H54 (cell line): Measurements from ENCODE around the gene HMX2.
"Not testable (repeated sequence)": the region's sequence is repeated elsewhere in the genome, so short reads cannot be mapped to it uniquely, and the experiment has no call there.

Source experiments
- DNase-seq: peaks from one replicate; pipeline ENCODE4 v3.0.0; 2011; ENCODE audit warnings: low spot score, mixed read lengths; ENCODE audit not compliant: insufficient read length
- FAIRE-seq: peaks from 3 replicates; lab custom pipeline; 2011; peaks lifted over from hg19 to GRCh38; lab: Jason Lieb, UNC
- POLR2A ChIP-seq: IDR thresholded peaks from 2 replicates; pipeline ENCODE4 v1.6.1; 2011; ENCODE audit warnings: low read depth, mild to moderate bottlenecking, low read length

The HMX2 gene

DNA sequence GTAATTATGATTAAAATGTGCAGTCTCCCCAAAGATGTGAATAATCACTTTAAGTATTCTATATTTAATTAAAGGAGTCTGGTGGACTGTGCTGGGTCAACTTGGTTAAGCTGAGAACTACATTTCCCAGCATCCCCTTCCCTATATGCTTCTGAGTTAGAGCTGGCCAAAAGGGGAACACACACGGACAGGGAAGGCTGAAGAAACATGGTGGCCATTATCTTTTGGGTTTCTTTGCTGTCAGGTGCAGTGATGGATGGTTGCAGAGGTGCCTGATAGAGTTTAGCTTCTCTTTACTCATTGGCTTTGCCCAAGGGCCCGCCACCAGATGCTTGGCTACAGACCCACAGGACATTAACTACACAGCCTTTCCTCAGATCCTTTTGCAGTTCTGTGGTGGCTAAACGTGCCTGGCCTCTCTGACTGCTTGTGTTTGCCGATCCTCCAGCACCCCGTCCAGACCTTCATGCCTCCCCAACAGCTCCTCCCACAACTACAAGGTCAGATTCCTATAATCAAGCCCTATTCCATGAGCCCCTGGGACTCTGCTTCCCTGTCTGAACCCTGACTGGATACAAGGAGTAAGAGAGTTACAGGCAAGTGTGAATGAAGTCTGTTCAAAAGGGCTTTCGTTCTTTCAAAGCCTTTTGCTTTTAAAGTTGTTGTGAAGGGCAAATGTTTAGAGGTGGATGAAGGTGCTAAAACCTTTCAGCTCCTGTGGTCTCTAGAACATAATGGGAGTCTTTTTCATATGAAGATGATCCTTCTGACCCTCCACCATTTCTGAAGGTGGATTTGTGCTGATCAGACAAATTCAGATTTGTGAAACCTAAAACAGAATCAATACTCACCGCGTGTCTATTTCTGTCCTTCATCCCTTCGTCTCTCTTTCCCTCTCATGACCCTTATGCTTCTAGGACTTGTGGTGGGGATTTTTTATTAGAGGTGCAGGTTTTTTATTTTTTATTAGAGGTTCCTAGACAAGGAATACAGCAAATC, 27.8 kb downstream of the HMX2 start:
- DNase-seq (no peak), FAIRE-seq (no peak)
- TF ChIP-seq POLR2A = no peak

GRCh38 chr10:123178390-123178789, 30.5 kb downstream of the HMX2 start:
- not testable (repeated sequence) for FAIRE-seq, DNase-seq

DNA sequence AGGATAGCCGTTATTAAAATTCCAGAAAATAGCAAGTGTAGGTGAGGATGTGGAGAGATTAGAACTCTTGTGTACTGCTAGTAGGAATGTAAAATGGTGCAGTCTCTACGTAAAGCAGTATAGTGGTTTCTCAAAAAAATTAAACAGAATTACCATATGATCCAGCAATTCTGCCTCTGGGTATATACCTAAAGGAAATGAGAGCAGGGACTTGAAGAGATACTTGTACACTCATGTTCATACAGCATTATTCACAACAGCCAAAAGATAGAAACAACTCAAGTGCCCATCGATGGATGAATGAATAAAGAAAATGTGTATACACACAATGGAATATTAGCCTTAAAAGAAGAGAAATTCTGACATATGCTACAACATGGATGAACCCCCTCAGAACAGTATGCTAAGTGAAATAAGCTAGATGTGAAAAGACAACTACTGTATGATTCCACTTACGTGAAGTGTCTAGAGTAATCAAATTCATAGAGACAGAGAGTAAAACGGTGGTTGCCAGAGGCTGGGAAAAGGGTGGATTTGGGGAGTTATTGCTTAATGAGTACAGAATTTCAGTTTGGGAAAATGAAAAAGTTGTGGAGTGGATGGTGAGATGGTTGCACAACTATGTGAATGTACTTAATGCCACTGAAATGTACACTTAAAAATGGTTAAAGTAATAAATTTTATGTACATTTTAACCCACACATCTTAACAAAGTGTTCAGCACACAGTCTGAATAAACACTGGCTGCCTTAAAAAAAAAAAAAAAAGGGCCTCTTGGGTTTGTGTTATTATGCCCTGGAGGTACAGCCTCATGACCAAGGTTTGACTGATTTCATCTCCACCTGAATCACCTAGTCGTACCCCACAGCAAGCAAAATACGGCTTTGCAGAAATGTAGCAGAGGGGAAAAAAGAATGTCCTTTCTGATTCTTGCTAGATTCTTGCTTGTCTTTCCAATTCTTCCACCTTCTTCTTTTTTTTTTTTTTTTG, 32.5 kb downstream of the HMX2 start:
- TF ChIP-seq POLR2A = no peak
- DNase-seq (no peak), FAIRE-seq (no peak)

- DNase-seq (no peak), FAIRE-seq (no peak)
- TF ChIP-seq POLR2A = no peak
These were observed 35.8 kb downstream of the HMX2 start for GRCh38 chr10:123183724-123184123.

DNA sequence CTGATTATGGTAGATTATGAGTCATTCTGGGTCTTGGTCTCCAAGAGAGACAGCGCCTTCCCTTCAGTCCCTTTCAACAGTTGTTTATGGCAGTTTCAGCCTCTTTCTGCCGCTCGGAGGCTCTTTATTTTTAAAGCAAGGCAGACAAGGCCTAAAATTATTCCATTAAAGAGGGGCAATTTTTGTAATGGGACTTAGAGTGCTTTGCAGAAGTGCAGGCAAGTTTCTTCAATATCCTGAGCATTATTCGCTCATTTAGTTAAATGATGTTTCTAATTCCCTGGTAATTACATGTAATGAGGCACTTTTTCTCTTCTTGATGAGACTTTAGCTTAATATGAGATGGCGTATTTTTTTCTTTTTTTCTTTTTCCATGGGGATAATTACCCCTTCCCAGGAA, 39.8 kb downstream of the HMX2 start:
- DNase-seq (no peak), FAIRE-seq (no peak)
- no peak for TF ChIP-seq POLR2A

- TF ChIP-seq POLR2A = no peak
- no peak for DNase-seq
- FAIRE-seq = no peak
These were observed 44.0 kb downstream of the HMX2 start for GRCh38 chr10:123191886-123192285.

DNA sequence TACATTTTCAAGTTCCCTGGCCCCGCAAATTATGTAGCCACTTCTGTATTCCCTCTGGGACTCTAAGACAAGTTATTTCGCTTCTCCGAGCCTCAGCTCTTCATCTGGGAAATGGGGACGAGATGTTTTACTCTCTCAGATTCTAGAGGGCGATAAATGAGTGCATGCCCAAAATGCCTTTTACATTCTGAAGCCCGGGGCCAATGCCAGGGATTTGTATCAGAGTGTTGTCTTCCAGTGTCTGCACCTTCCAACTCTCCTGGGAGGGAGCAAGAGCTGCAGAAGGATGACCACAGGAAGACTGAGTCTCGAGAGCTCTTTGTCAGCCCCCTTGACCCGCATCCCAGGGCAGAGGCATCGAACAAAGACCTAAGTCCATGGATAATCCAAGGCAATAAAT, 46.1 kb downstream of the HMX2 start:
- TF ChIP-seq POLR2A = no peak
- DNase-seq = no peak
- FAIRE-seq = no peak
